Measurements from ENCODE around the gene SFSWAP. TPM values are rescaled to one million over a fixed set of nuclear protein-coding genes. Genes with fewer than 3 reads are reported as not detected.
A peak's percentile ranks its signal among the peaks of the same experiment; 100 is the strongest.

Gene SFSWAP
- total and polyA plus RNA-seq, 2 experiments from 2014 or later = 16.3 to 17.6 TPM

- no peak overlapping the region for H3K4me3 ChIP-seq
- no peaks in the 10 kb centered on the region for H3F3A ChIP-seq (ENCODE audit: insufficient read depth)
- H3K9ac ChIP-seq = no peak overlapping the region
- 97 to 98% methylated on average over 8 of the region's 8 CpGs for WGBS, 2 experiments (ENCODE audit: low coverage in 1 of 2, low lambda C conversion rate in 2 of 2, missing lambda C conversion rate in 2 of 2)
- H3K27me3 ChIP-seq (replicated peaks; ENCODE audit: insufficient read depth) = no peaks in the 10 kb centered on the region
- H3K9me2 ChIP-seq (ENCODE audit: insufficient read depth) = no peaks in the 10 kb centered on the region
- peaks cover 25% of the 10 kb centered on the region for H3K79me2 ChIP-seq (ENCODE audit: insufficient read depth)
- TF ChIP-seq EZH2phosphoT487 (IDR thresholded peaks at IDR 0.05; ENCODE audit: insufficient read depth, low read depth) = no peak
- TF ChIP-seq EZH2 (IDR thresholded peaks at IDR 0.05; ENCODE audit: insufficient read depth, poor library complexity, severe bottlenecking) = no peak
- no peak overlapping the region for H3K4me2 ChIP-seq (ENCODE audit: unreplicated experiment)
- no peaks in the 10 kb centered on the region for H3K4me1 ChIP-seq (ENCODE audit: insufficient read depth)
- in situ Hi-C loops (cut with MboI) = no loop called here
- no peak overlapping the region for H3K27ac ChIP-seq
- no peaks in the 10 kb centered on the region for H4K20me1 ChIP-seq (ENCODE audit: insufficient read depth)
- peaks cover 31% of the 10 kb centered on the region for H3K36me3 ChIP-seq (ENCODE audit: low read depth)
- DNase-seq = no peak
- no peak overlapping the region for H2AFZ ChIP-seq
- H3K9me3 ChIP-seq (ENCODE audit: low read depth) = no peaks in the 10 kb centered on the region
Measured at GRCh38 chr12:131759176-131759575, 48.3 kb downstream of the SFSWAP start.

- Histone ChIP-seq H4K20me1 (ENCODE audit: insufficient read depth) (no peaks in the 10 kb centered on the region), H3K27me3 (replicated peaks; ENCODE audit: insufficient read depth) (no peaks in the 10 kb centered on the region), H3K4me2 (ENCODE audit: unreplicated experiment) (no peak overlapping the region), H3K9me2 (ENCODE audit: insufficient read depth) (no peaks in the 10 kb centered on the region), H3K27ac (no peak overlapping the region), H3K79me2 (ENCODE audit: insufficient read depth) (peaks cover 23% of the 10 kb centered on the region), H3K4me3 (no peak overlapping the region), H3K4me1 (ENCODE audit: insufficient read depth) (no peaks in the 10 kb centered on the region), H2AFZ (no peak overlapping the region), H3K36me3 (ENCODE audit: low read depth) (peaks cover 26% of the 10 kb centered on the region; the same call in 1 of the 2 replicates), H3K9ac (no peak overlapping the region), H3K9me3 (ENCODE audit: low read depth) (no peaks in the 10 kb centered on the region), H3F3A (ENCODE audit: insufficient read depth) (no peaks in the 10 kb centered on the region)
- TF ChIP-seq EZH2 (IDR thresholded peaks at IDR 0.05; ENCODE audit: insufficient read depth, poor library complexity, severe bottlenecking) (no peak), EZH2phosphoT487 (IDR thresholded peaks at IDR 0.05; ENCODE audit: insufficient read depth, low read depth) (no peak)
- in situ Hi-C loops (cut with MboI) = no loop called here
- WGBS, 2 experiments (ENCODE audit: low coverage in 1 of 2, low lambda C conversion rate in 2 of 2, missing lambda C conversion rate in 2 of 2) = 97 to 99% methylated on average over 5 of the region's 5 CpGs
- DNase-seq = no peak
Measured at GRCh38 chr12:131761638-131762037, 50.7 kb downstream of the SFSWAP start.

GRCh38 chr12:131764738-131765137 lies 53.8 kb downstream of the SFSWAP start:
- H3K4me3 ChIP-seq = no peak overlapping the region
- no peaks in the 10 kb centered on the region for H3K27me3 ChIP-seq (replicated peaks; ENCODE audit: insufficient read depth)
- H3K9me3 ChIP-seq (ENCODE audit: low read depth) = no peaks in the 10 kb centered on the region
- H3F3A ChIP-seq (ENCODE audit: insufficient read depth) = no peaks in the 10 kb centered on the region
- H3K9ac ChIP-seq = no peak overlapping the region
- 33 to 36% methylated on average over 9 of the region's 9 CpGs for whole genome bisulfite sequencing, 2 experiments (ENCODE audit: low coverage in 1 of 2, low lambda C conversion rate in 2 of 2, missing lambda C conversion rate in 2 of 2)
- H4K20me1 ChIP-seq (ENCODE audit: insufficient read depth) = no peaks in the 10 kb centered on the region
- H3K36me3 ChIP-seq (ENCODE audit: low read depth) = peaks cover 35% of the 10 kb centered on the region
- in situ Hi-C loops (cut with MboI) = no loop called here
- no peak overlapping the region for H3K4me2 ChIP-seq (ENCODE audit: unreplicated experiment)
- TF ChIP-seq EZH2phosphoT487 (IDR thresholded peaks at IDR 0.05; ENCODE audit: insufficient read depth, low read depth) = no peak
- TF ChIP-seq EZH2 (IDR thresholded peaks at IDR 0.05; ENCODE audit: insufficient read depth, poor library complexity, severe bottlenecking) = no peak
- peak; percentile 38 for DNase-seq
- H3K4me1 ChIP-seq (ENCODE audit: insufficient read depth) = no peaks in the 10 kb centered on the region
- no peak overlapping the region; the same call in 1 of the 2 replicates for H3K27ac ChIP-seq
- no peaks in the 10 kb centered on the region for H3K9me2 ChIP-seq (ENCODE audit: insufficient read depth)
- peaks cover 17% of the 10 kb centered on the region for H3K79me2 ChIP-seq (ENCODE audit: insufficient read depth)
- H2AFZ ChIP-seq = no peak overlapping the region

GRCh38 chr12:131765961-131766360 lies 55.1 kb downstream of the SFSWAP start:
- in situ Hi-C loops (cut with MboI) = no loop called here
- Histone ChIP-seq H3K27me3 (replicated peaks; ENCODE audit: insufficient read depth) (no peaks in the 10 kb centered on the region), H3F3A (ENCODE audit: insufficient read depth) (no peaks in the 10 kb centered on the region), H3K79me2 (ENCODE audit: insufficient read depth) (0 out of 2 replicates have a peak, but pooled peaks cover 8% of the 10 kb centered on the region), H3K27ac (peak overlapping the region; percentile 12; the same call in 1 of the 2 replicates), H3K4me1 (ENCODE audit: insufficient read depth) (no peaks in the 10 kb centered on the region), H3K9ac (peak overlapping the region; percentile 18; the same call in 1 of the 2 replicates), H2AFZ (no peak overlapping the region), H3K4me3 (no peak overlapping the region), H3K9me3 (ENCODE audit: low read depth) (no peaks in the 10 kb centered on the region), H3K9me2 (ENCODE audit: insufficient read depth) (no peaks in the 10 kb centered on the region), H3K36me3 (ENCODE audit: low read depth) (peaks cover 38% of the 10 kb centered on the region), H3K4me2 (ENCODE audit: unreplicated experiment) (no peak overlapping the region), H4K20me1 (ENCODE audit: insufficient read depth) (no peaks in the 10 kb centered on the region)
- 44 to 47% methylated on average over 10 of the region's 10 CpGs for WGBS, 2 experiments (ENCODE audit: low coverage in 1 of 2, low lambda C conversion rate in 2 of 2, missing lambda C conversion rate in 2 of 2)
- TF ChIP-seq EZH2 (IDR thresholded peaks at IDR 0.05; ENCODE audit: insufficient read depth, poor library complexity, severe bottlenecking) (no peak), EZH2phosphoT487 (IDR thresholded peaks at IDR 0.05; ENCODE audit: insufficient read depth, low read depth) (no peak)
- DNase-seq = no peak

Measured in GM23248 (cell line).